ENCODE results near the gene PPIL4.

DNA sequence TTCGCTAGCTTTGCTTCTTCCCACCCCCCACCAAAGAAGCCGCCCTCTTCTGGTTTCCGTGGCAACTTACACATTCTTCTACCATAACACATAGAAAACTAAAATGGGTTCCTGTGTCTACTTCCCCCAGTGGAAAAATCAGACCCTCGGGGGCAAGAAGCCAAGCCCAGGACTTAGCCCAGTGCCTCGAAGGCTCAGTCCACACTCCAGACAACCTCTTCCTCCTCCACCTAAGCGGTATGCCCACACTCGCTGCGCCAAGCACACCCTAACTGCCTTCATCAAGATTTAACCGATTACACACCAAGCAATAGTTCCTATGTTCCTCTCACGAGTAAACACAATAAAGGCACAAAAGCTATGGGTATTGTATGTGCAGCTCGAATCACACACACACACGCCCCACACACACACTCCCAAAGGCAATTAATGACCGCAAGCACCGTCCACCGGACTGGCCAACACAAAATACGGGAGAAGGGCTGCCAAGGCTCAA, 537 bp downstream of the PPIL4 start:
- TF ChIP-seq, protein P1, sequence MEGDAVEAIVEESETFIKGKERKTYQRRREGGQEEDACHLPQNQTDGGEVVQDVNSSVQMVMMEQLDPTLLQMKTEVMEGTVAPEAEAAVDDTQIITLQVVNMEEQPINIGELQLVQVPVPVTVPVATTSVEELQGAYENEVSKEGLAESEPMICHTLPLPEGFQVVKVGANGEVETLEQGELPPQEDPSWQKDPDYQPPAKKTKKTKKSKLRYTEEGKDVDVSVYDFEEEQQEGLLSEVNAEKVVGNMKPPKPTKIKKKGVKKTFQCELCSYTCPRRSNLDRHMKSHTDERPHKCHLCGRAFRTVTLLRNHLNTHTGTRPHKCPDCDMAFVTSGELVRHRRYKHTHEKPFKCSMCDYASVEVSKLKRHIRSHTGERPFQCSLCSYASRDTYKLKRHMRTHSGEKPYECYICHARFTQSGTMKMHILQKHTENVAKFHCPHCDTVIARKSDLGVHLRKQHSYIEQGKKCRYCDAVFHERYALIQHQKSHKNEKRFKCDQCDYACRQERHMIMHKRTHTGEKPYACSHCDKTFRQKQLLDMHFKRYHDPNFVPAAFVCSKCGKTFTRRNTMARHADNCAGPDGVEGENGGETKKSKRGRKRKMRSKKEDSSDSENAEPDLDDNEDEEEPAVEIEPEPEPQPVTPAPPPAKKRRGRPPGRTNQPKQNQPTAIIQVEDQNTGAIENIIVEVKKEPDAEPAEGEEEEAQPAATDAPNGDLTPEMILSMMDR (IDR thresholded peaks at IDR 0.05): no peak
- no peak for TF ChIP-seq EZH2 (IDR thresholded peaks at IDR 0.05; ENCODE audit: borderline replicate concordance, insufficient read depth, low read depth, low read length, poor library complexity, severe bottlenecking)

Data from B cell (primary cell).